Measurements from ENCODE around the gene RPS21.

DNA sequence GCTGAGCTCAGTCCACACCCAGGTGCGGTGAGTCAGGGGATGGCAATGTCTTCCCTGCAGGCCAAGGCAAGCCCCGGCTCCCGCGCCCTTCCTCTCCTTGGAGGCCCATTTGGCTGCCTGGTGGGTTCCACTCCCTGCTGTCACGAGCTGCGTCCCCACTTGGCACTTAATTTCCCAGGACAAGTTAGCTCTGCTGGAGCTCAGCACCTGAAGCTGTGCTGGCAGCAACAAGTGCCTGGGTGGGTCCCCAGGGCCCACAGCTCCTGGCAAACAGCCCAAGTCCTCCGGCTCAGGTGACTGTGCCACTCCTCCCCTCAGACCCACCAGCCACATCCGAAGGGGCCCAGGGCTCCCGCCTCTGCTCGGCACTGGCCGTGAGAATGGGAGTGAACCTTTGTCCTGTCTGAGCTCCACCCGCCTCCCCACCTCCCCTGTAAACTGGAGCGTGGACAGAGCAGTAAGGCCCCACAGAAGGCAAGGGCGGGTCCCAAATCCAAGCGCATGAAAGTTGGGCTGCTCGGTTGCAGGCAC is 36.7 kb upstream of the RPS21 start:
- no peak for TF ChIP-seq POLR2A (IDR thresholded peaks at IDR 0.05)
- TF ChIP-seq, protein P1, sequence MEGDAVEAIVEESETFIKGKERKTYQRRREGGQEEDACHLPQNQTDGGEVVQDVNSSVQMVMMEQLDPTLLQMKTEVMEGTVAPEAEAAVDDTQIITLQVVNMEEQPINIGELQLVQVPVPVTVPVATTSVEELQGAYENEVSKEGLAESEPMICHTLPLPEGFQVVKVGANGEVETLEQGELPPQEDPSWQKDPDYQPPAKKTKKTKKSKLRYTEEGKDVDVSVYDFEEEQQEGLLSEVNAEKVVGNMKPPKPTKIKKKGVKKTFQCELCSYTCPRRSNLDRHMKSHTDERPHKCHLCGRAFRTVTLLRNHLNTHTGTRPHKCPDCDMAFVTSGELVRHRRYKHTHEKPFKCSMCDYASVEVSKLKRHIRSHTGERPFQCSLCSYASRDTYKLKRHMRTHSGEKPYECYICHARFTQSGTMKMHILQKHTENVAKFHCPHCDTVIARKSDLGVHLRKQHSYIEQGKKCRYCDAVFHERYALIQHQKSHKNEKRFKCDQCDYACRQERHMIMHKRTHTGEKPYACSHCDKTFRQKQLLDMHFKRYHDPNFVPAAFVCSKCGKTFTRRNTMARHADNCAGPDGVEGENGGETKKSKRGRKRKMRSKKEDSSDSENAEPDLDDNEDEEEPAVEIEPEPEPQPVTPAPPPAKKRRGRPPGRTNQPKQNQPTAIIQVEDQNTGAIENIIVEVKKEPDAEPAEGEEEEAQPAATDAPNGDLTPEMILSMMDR (IDR thresholded peaks at IDR 0.05 in 4 of 5, conservative IDR thresholded peaks at IDR 0.05 in 1 of 5): no peak

All from gastrocnemius medialis (tissue), 4 donors.